ENCODE data around the gene HSPG2.

- TF ChIP-seq CTCF (conservative IDR thresholded peaks at IDR 0.05; ENCODE audit: low read depth, low read length) (no peak), EZH2 (IDR thresholded peaks at IDR 0.05; ENCODE audit: low read length, unreplicated experiment) (no peak)
Observed at GRCh38 chr1:21793104-21793503, 144.0 kb downstream of the HSPG2 start.

All from PC-3 (cell line).